Activated CD8-positive, alpha-beta memory T cell treated with anti-CD3 and anti-CD28 coated beads for 48 hours (primary cell): ENCODE measurements around the gene TSPAN3.

Experiments used
- DNase-seq, 3 experiments: peaks; one replicate each; pipeline ENCODE4 v3.0.0-alpha.2; 2020; ENCODE audit warnings: low read depth in 2 of 3, low spot score in 2 of 3

The TSPAN3 gene

GRCh38 chr15:77070495-77071304 is at the start of gene TSPAN3:
Gene TSPAN3 (minus strand): TSS chr15:77071109. CDS start chr15:77070954, 155 bp downstream.
- peak; percentile 69 to 84 (median 72) for DNase-seq

DNA sequence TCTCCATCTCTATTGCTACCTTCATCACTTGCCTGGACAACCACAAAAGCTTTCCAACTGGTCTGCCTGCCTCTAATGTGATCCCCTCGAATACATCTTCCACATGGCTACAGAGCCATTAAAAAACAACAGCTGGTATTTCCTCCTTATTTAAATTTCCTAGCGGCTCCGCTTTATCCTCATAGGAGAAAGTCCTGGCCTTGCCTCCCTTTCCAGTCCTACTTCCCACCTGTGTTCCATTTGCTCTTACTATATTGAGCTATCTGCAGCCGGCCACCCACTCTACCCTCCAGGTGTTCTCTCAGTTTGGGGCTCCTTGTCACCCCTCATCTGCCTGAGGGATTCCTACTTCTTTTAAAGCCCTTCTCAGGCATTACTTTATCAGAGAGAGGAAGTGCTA is 49.7 kb upstream of the TSPAN3 start:
- no peak for DNase-seq

DNA sequence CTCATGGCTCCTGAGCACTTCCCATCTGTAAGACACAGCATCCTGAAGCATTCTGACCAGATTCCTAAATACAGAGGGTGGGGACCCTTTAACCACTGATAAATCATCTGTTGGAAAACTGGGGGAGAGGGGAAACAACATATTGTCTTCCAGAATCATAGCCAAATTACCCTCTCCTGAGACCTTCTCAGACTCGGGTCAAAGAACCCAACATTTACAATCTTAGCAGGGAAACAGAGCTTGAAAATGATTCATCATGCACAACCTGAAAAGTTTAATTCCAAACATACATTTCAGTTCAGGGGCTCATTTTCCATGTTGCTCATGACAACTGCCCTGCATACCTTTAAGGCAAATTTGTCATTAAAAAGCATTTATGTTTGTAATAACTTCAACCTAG is 48.5 kb upstream of the TSPAN3 start:
- no peak for DNase-seq

DNA sequence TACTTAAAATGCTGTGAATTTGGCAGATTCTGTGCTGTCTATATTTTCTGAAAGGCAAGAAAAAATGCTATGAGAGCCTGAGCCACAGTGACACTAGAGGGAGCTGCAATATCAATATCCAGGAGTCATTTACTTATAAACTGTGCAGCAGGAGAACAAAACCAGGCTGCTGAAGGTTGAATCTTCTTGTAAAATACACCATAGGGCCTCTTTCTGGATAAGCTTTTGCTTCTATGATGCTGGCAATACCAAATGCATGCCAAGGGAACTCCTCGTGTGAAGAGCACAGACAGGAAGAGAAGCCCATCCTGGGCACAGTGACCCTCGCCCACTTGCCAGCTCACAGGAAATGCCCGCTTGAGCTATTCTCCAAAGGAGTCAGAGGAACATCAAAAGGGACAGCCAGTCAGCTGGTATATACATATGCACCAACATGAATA is 48.0 kb upstream of the TSPAN3 start:
- no peak for DNase-seq

- no peak for DNase-seq
Observed at GRCh38 chr15:77115179-77115578, 44.3 kb upstream of the TSPAN3 start.

- no peak for DNase-seq
Observed at GRCh38 chr15:77112838-77113504, 42.1 kb upstream of the TSPAN3 start.

DNA sequence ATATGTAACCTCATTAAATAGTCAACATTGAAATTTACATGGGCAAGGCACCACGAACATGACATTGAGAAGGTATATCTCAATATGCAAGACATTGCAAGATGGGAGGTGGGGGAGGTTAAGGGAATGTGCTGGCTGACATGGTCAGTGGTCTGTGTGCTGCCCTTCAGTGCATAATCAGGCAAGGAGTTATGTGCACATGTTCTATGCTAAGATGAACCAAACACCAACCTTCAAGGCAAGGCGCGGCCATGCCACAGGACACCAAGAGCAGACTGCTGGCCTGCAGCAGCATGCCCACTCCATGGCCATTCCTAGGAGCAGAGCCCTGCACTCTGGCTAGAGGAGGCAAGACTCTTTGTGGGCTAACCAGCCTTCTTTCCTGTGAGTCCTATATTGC is 40.9 kb upstream of the TSPAN3 start:
- no peak for DNase-seq

DNA sequence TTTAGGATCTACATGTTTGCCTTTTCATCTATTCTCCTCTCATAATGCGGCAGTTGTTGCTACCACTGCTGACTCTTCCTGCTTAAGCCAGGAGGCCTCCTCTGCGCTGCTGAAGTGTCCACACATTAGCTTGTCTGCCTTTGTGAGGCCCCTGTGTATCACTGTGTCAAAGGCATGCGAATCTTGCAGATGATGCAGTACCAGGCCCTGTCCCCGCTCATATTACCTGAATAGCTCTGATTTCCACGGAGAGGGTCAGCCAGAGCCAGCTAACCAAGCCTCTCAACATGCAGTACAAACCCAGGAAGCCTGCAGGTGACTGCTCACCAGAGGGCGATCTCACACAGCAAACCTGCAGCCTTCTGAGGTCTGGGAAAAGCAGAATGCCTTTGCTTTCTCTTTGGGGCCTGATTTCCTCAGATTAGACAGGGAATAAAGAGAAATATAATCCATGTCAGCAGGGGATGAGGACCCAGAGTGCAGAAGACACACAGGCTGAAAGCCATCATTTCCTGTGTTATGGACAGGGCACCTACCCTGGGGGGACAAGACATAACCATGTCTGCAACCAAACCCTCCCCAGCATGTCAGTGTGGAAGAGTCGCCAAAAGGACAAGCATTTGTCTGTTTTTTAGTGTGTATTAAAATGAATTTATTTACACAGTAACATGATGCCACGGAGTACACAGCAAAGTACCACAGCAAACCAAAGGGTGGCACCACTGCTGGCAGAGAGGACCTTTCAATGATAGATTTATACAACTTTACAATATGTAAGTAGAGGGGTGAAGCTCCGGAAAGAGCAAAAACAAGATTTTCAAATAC is 36.8 kb upstream of the TSPAN3 start:
- DNase-seq = no peak

DNA sequence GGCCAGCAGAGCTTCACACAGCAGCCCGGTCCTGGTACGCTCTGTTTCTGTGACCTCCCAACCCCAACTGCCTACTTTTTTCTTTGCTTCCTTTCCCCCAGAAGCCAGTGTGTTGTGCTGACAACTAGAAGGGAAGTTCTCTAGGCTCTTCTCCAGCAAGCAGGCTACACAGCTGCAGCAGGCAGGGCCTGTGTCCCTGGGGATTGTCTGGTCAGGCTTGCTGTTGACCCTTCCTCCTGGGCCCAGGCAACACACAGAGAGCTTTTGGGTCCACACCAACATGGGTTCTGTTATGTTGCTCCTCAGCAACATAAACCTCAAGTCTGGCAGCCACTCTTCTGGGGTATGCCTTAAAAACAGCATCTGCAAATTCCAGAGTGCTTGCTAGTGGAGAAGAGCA is 36.2 kb upstream of the TSPAN3 start:
- no peak for DNase-seq

DNA sequence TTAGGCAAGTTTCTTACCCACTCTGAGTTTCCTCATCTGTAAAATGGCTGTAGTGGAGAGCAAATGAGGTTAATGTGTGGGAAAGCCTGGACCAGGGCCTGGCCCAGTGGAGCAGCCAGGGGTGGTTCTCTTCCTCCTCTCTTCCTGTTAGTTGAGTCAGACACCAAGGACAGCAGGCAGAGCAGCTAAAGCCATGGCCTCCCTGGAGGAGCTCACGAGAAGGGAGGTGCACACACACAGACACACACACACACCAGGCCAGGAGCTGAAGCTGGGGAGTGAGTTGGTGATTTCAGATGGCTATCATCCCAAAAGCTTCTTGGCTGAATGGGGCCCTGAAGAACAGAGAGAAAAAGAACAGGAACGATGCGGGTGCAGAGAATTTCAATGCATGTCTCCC is 33.2 kb upstream of the TSPAN3 start:
- DNase-seq = no peak

DNA sequence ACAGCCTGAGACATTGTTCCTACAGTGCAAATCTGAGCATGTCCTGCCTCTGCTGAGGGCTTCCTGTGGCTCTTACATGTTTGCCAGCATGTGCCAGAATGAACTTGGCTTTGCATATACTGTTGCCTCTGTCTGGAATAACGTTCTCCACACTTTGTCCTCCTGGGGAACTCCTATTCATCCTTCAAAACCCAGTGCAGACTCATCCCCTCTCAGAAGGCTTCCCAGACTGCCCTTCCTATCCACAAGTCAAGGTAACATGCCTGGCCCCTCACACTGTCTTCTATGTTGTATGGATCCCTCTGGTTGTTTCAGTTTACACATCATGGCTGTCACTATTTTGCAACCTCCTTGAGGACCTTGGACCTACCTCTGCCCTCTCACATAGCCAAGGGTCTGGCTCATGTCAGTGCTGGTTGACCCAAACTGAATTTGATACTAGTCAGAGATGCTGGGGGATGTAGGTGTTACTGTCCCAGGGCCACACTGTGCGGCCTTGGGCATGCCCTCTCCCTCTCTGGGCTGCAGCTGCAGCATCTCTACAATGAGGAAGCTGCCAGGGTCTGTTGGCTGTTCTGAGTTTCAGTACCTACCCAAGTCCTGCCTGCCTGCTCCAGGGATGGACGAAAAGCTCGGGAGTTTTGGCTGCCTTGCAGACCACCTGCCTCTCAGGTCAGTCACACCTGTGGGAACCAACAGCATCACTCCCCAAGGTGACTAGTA is 29.0 kb upstream of the TSPAN3 start:
- no peak for DNase-seq

DNA sequence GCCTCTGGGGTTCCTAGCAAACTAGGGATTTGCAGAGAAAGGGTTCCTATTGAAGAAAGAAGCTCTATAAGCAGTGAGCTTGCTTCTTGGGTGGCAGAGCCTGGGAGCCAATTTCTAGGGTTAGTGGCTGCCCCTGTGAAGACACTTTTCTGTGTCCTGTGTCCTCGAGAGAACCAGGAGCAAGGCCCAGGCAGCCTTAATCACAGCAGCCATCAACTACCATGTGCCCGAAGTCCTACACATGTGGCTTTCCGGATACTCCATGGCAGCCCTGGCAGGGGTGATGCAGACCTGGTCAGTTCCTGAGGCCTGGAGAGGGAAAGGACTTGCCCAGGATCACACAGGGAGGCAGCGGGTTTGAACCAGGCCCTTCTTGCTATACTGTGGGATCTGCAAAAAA is 27.7 kb upstream of the TSPAN3 start:
- no peak for DNase-seq

GRCh38 chr15:77097921-77098320 is 27.0 kb upstream of the TSPAN3 start:
- no peak for DNase-seq

DNA sequence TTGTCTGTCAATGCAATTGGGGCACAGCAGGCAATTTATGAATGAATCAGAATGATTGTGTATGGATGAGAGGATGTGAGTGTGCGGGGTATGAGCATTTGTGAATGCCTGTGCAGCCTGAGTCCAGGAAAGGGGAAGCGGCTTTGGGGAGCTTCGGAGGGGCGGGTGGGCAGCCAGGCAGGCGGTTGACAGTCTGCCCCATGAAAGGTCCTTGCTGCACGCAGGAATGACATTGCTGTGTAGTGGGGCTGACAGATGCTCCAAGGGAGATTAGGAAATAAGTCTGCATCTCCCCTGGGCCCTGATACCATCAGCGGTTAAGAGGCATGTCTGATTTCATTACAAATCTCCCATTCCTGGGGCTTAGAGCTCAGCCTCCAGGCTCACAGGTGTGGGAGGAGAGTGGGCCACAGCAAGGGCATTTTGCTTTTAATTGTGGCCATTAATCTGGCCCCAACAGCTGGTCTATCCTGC is 26.4 kb upstream of the TSPAN3 start:
- no peak for DNase-seq

DNA sequence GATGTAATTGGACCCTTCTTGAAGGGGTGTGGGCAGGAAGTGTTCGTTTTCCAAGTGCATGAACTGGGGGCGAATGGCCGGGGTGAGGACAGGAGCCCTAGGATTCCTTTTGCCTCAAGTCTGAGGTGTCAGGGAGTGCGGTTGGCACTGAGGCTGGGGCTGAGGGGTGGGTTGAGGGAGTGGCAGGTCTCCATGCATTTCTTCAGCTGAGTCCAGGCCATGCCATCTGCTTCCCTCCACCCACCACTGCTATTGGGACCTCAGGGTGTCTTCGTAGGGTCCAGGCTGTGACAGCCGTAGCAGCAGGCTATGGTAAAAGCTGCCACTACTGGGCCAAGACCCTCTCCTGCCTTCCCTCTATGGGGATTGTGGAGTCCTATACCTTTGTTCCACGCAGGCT is 25.6 kb upstream of the TSPAN3 start:
- no peak for DNase-seq

GRCh38 chr15:77096138-77096537 is 25.2 kb upstream of the TSPAN3 start:
- no peak for DNase-seq

- DNase-seq = no peak
Observed at GRCh38 chr15:77094397-77095030, 23.6 kb upstream of the TSPAN3 start.

GRCh38 chr15:77093436-77093835 is 22.5 kb upstream of the TSPAN3 start:
- no peak for DNase-seq

GRCh38 chr15:77091097-77091496 is 20.2 kb upstream of the TSPAN3 start:
- DNase-seq = no peak

- no peak for DNase-seq
Observed at GRCh38 chr15:77087213-77087612, 16.3 kb upstream of the TSPAN3 start.

- DNase-seq = no peak
Observed at GRCh38 chr15:77085297-77085696, 14.4 kb upstream of the TSPAN3 start.
